Calu3 (cell line): ENCODE data around the gene ACOXL. TPM values are rescaled to one million over a fixed set of nuclear protein-coding genes. Genes with fewer than 3 reads are reported as not detected.

ENCODE experiments used
- BruUV-seq: library from RNA; stranded (reverse); fragments of 400-500 nt; replicated peaks from 2 replicates; lab custom pipeline; 2021; lab: Mats Ljungman, UMichigan
- CTCF ChIA-PET: fragments of 300-600 bp; sonication (Branson Sonifier 250); formaldehyde crosslinking; loops from one replicate; lab custom pipeline; 2022; ENCODE audit warnings: antibody characterized with exemption; lab: Charles Lee
- DNase-seq: peaks from one replicate; pipeline ENCODE4 v3.0.0; 2022
- H3K27ac Mint-ChIP-seq: one replicate; pipeline ENCODE4 v1.8.0; 2022; ENCODE audit warnings: mixed read lengths; ENCODE audit not compliant: unreplicated experiment
- H3K27me3 Mint-ChIP-seq: one replicate; pipeline ENCODE4 v1.8.0; 2022; ENCODE audit warnings: mixed read lengths; ENCODE audit not compliant: unreplicated experiment
- H3K36me3 Mint-ChIP-seq: one replicate; pipeline ENCODE4 v1.8.0; 2022; ENCODE audit warnings: mild to moderate bottlenecking, moderate library complexity, mixed read lengths; ENCODE audit not compliant: insufficient read depth, unreplicated experiment
- H3K4me1 Mint-ChIP-seq: one replicate; pipeline ENCODE4 v1.8.0; 2022; ENCODE audit warnings: mild to moderate bottlenecking, low read depth, mixed read lengths; ENCODE audit not compliant: unreplicated experiment
- H3K4me3 Mint-ChIP-seq: one replicate; pipeline ENCODE4 v1.8.0; 2022; ENCODE audit warnings: mild to moderate bottlenecking, low read depth, moderate library complexity, mixed read lengths; ENCODE audit not compliant: unreplicated experiment
- H3K9me3 Mint-ChIP-seq: one replicate; pipeline ENCODE4 v1.8.0; 2022; ENCODE audit warnings: low read depth, mixed read lengths; ENCODE audit not compliant: unreplicated experiment
- intact Hi-C: fragments of 100-400 bp; cut with micrococcal nuclease; formaldehyde crosslinking; loops from one replicate; pipeline ENCODE4 v1.10.0; 2022; ENCODE audit not compliant: unreplicated experiment
- total RNA-seq: library from RNA; stranded (reverse); gene quantifications from 2 replicates; pipeline ENCODE4 v1.2.3, GENCODE V29; 2022
- TF ChIP-seq, protein P1 (sequence below): fragments of 200-600 bp; IDR thresholded peaks from one replicate; pipeline ENCODE4 v1.8.0; 2022; ENCODE audit warnings: antibody characterized with exemption; ENCODE audit not compliant: unreplicated experiment

Gene ACOXL
- total RNA-seq, 1 experiment from 2014 or later: 2.7 TPM

DNA sequence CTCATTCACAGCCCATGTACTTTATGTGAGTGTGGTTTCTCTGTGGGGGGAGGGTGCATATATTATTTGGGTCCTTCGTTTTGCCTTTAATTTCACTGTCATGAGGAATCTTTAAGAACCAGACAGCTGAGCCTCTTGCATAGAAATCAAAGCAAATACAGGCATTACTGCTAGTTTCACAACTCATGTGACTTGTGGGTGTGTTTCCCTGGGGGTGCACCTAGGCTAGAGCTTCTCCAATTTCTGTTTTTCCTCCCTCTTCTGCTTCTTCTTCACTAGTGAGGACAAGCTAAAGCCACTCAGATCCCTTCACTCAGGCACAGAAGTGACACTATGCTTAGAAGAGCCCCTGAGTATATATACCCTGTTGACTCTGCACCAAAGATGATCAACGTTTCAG is 131.4 kb downstream of the ACOXL start:
- H3K27me3 Mint-ChIP-seq: peaks cover 74% of the 10 kb centered on the region
- TF ChIP-seq, protein P1, sequence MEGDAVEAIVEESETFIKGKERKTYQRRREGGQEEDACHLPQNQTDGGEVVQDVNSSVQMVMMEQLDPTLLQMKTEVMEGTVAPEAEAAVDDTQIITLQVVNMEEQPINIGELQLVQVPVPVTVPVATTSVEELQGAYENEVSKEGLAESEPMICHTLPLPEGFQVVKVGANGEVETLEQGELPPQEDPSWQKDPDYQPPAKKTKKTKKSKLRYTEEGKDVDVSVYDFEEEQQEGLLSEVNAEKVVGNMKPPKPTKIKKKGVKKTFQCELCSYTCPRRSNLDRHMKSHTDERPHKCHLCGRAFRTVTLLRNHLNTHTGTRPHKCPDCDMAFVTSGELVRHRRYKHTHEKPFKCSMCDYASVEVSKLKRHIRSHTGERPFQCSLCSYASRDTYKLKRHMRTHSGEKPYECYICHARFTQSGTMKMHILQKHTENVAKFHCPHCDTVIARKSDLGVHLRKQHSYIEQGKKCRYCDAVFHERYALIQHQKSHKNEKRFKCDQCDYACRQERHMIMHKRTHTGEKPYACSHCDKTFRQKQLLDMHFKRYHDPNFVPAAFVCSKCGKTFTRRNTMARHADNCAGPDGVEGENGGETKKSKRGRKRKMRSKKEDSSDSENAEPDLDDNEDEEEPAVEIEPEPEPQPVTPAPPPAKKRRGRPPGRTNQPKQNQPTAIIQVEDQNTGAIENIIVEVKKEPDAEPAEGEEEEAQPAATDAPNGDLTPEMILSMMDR: no peak
- intact Hi-C loops: no loop called here
- no peak for DNase-seq
- no peak overlapping the region for H3K4me3 Mint-ChIP-seq
- CTCF ChIA-PET: no interaction called here
- H3K4me1 Mint-ChIP-seq: no peaks in the 10 kb centered on the region
- BruUV-seq: no TSS peak
- no peaks in the 10 kb centered on the region for H3K36me3 Mint-ChIP-seq
- no peak overlapping the region for H3K27ac Mint-ChIP-seq
- H3K9me3 Mint-ChIP-seq: no peaks in the 10 kb centered on the region

DNA sequence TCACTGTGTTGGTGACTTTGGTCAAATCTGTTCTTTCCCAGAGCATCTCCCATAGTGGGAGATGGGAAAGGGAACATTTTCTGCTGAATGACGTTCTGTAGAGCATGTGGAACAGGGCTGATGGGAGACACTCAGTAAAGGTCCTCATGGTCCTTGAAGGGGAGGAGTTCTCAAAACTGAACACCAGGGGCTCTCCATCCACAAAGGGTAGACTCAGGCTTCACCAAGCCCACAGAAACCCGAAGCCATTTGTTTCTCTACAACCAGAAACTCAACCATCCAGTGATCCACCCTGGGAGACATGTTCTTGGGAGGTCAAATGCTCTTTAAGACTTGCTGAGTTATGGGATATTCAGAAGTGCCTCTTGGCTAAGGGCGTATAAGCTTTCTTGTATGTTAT is 131.8 kb downstream of the ACOXL start:
- no peak overlapping the region for H3K4me3 Mint-ChIP-seq
- TF ChIP-seq, protein P1: no peak
- BruUV-seq: no TSS peak
- H3K27me3 Mint-ChIP-seq: peaks cover 72% of the 10 kb centered on the region
- no peaks in the 10 kb centered on the region for H3K36me3 Mint-ChIP-seq
- H3K27ac Mint-ChIP-seq: no peak overlapping the region
- no peak for DNase-seq
- H3K4me1 Mint-ChIP-seq: peaks cover 2% of the 10 kb centered on the region
- intact Hi-C loops: no loop called here
- no peaks in the 10 kb centered on the region for H3K9me3 Mint-ChIP-seq
- CTCF ChIA-PET: no interaction called here

GRCh38 chr2:110864731-110865130 is 132.4 kb downstream of the ACOXL start:
- Mint-ChIP-seq H3K36me3 (no peaks in the 10 kb centered on the region), H3K4me3 (no peak overlapping the region), H3K9me3 (no peaks in the 10 kb centered on the region), H3K4me1 (peaks cover 7% of the 10 kb centered on the region), H3K27me3 (peaks cover 66% of the 10 kb centered on the region), H3K27ac (no peak overlapping the region)
- CTCF ChIA-PET: no interaction called here
- intact Hi-C loops: no loop called here
- BruUV-seq: no TSS peak
- DNase-seq: no peak
- TF ChIP-seq, protein P1: no peak

- TF ChIP-seq, protein P1: no peak
- no TSS peak for BruUV-seq
- Mint-ChIP-seq H3K4me3 (no peak overlapping the region), H3K27ac (no peak overlapping the region), H3K27me3 (peaks cover 61% of the 10 kb centered on the region), H3K9me3 (no peaks in the 10 kb centered on the region), H3K4me1 (peaks cover 10% of the 10 kb centered on the region), H3K36me3 (no peaks in the 10 kb centered on the region)
- CTCF ChIA-PET: no interaction called here
- DNase-seq: no peak
- intact Hi-C loops: no loop called here
These were observed 132.8 kb downstream of the ACOXL start for GRCh38 chr2:110865188-110865587.
